Measurements from ENCODE around the gene IRF1. TPM values are rescaled to one million over a fixed set of nuclear protein-coding genes. Genes with fewer than 3 reads are reported as not detected.
A peak's percentile ranks its signal among the peaks of the same experiment; 100 is the strongest.

The IRF1 gene
- total RNA-seq, 4 donors from 2014 or later = 8.3 to 52.9 (median 13.1) TPM

- Histone ChIP-seq H3K4me3 (no peak overlapping the region), H3K27me3 (no peaks in the 10 kb centered on the region), H3K36me3 (peaks cover 35 to 73% (median 43%) of the 10 kb centered on the region in 3 donors), H3K9me3 (no peaks in the 10 kb centered on the region), H3K4me1 (peaks cover 16 to 51% (median 47%) of the 10 kb centered on the region in 3 donors), H3K27ac (peak overlapping the region in 1 of 4 donors; percentile 21)
- 0 to 56% methylated on average over 1 to 3 of the region's 3 CpGs for WGBS, 2 donors
- intact Hi-C loops (cut with DNase I) = no loop called here
- TF ChIP-seq CTCF (IDR thresholded peaks at IDR 0.05) = no peak
- DNase-seq = no peak
These were observed 6.2 kb downstream of the IRF1 start for GRCh38 chr5:132484391-132484725.

GRCh38 chr5:132483661-132484390, 6.7 kb downstream of the IRF1 start:
- WGBS, 2 donors = 80% methylated on average over 7 of the region's 7 CpGs; no CpG with 5 or more reads in 1 of the 2 donors
- intact Hi-C loops (cut with DNase I) = no loop called here
- peaks cover 35 to 73% (median 43%) of the 10 kb centered on the region in 3 donors for H3K36me3 ChIP-seq
- DNase-seq = no peak
- peaks cover 11 to 48% (median 47%) of the 10 kb centered on the region in 3 donors for H3K4me1 ChIP-seq
- peak overlapping the region in 1 of 4 donors; percentile 28 for H3K27ac ChIP-seq
- no peak for TF ChIP-seq POLR2A (IDR thresholded peaks at IDR 0.05)
- no peak for TF ChIP-seq CTCF (IDR thresholded peaks at IDR 0.05)
- no peaks in the 10 kb centered on the region for H3K27me3 ChIP-seq
- no peaks in the 10 kb centered on the region for H3K9me3 ChIP-seq
- no peak overlapping the region for H3K4me3 ChIP-seq

- TF ChIP-seq CTCF (IDR thresholded peaks at IDR 0.05) (no peak), POLR2A (IDR thresholded peaks at IDR 0.05) (no peak)
- DNase-seq = no peak
- Histone ChIP-seq H3K9me3 (no peaks in the 10 kb centered on the region), H3K27ac (no peak overlapping the region), H3K4me3 (no peak overlapping the region), H3K4me1 (peaks cover 9 to 48% (median 47%) of the 10 kb centered on the region in 3 donors), H3K27me3 (no peaks in the 10 kb centered on the region), H3K36me3 (peaks cover 35 to 73% (median 43%) of the 10 kb centered on the region in 3 donors)
- WGBS, 2 donors = 72 to 84% methylated on average over 3 to 8 of the region's 8 CpGs
- intact Hi-C loops (cut with DNase I) = no loop called here
These were observed 7.5 kb downstream of the IRF1 start for GRCh38 chr5:132483101-132483500.

GRCh38 chr5:132481596-132482211, 8.9 kb downstream of the IRF1 start:
- no peak for DNase-seq
- Histone ChIP-seq H3K4me1 (peaks cover 8 to 46% (median 40%) of the 10 kb centered on the region in 3 donors), H3K4me3 (no peak overlapping the region), H3K9me3 (no peaks in the 10 kb centered on the region), H3K27me3 (no peaks in the 10 kb centered on the region), H3K27ac (no peak overlapping the region), H3K36me3 (peaks cover 29 to 59% (median 38%) of the 10 kb centered on the region in 3 donors)
- TF ChIP-seq CTCF (IDR thresholded peaks at IDR 0.05) = no peak
- no peak for TF ChIP-seq POLR2A (IDR thresholded peaks at IDR 0.05)
- intact Hi-C loops (cut with DNase I) = no loop called here
- WGBS, 2 donors = 73 to 84% methylated on average over 4 to 5 of the region's 5 CpGs

- no peak for TF ChIP-seq CTCF (IDR thresholded peaks at IDR 0.05)
- TF ChIP-seq POLR2A (IDR thresholded peaks at IDR 0.05) = no peak
- H3K4me1 ChIP-seq = peaks cover 8 to 46% (median 33%) of the 10 kb centered on the region in 3 donors
- peaks cover 22 to 52% (median 31%) of the 10 kb centered on the region in 3 donors for H3K36me3 ChIP-seq
- no peak overlapping the region for H3K4me3 ChIP-seq
- H3K27me3 ChIP-seq = no peaks in the 10 kb centered on the region
- 73 to 82% methylated on average over 4 of the region's 4 CpGs for WGBS, 2 donors
- no peak for DNase-seq
- H3K27ac ChIP-seq = peak overlapping the region in 1 of 4 donors; percentile 16
- H3K9me3 ChIP-seq = no peaks in the 10 kb centered on the region
- intact Hi-C loops (cut with DNase I) = no loop called here
These were observed 9.5 kb downstream of the IRF1 start for GRCh38 chr5:132480893-132481595.

All from esophagus squamous epithelium (tissue), 5 donors.